Sigmoid colon (tissue), 7 donors: ENCODE data around the gene LARP6. TPM values are rescaled to one million over a fixed set of nuclear protein-coding genes. Genes with fewer than 3 reads are reported as not detected.
A peak's percentile ranks its signal among the peaks of the same experiment; 100 is the strongest.
"Not testable (repeated sequence)": the region's sequence is repeated elsewhere in the genome, so short reads cannot be mapped to it uniquely, and the experiment has no call there.

Source experiments
- DNase-seq: peaks from one replicate; pipeline ENCODE4 v3.0.0-alpha.2; 2019
- H3K27ac ChIP-seq, 4 donors: fragments of 200-600 bp; sonication (generic); one replicate each; pipeline ENCODE4 v1.5.1; 2016 to 2019; ENCODE audit warnings: mild to moderate bottlenecking in 1 of 4
- H3K27me3 ChIP-seq, 3 donors: fragments of 200-600 bp; sonication (generic); one replicate each; pipeline ENCODE4 v1.5.1; 2019; ENCODE audit warnings: mild to moderate bottlenecking in 1 of 3
- H3K36me3 ChIP-seq, 4 donors: fragments of 200-600 bp; sonication (generic); one replicate each; pipeline ENCODE4 v1.5.1; 2016 to 2019
- H3K4me1 ChIP-seq, 4 donors: fragments of 200-600 bp; sonication (generic); one replicate each; pipeline ENCODE4 v1.5.1; 2017 to 2019
- H3K4me3 ChIP-seq, 4 donors: fragments of 200-600 bp; sonication (generic); one replicate each; pipeline ENCODE4 v1.5.1; 2017 to 2019; ENCODE audit warnings: mild to moderate bottlenecking in 2 of 4, moderate library complexity in 1 of 4
- H3K9me3 ChIP-seq, 4 donors: fragments of 200-600 bp in 3 of 4; sonication (generic) in 3 of 4; one replicate each; pipeline versions ENCODE4 v1.5.1 to v1.6.1; 2013 to 2019
- CTCF ChIP-seq, 4 experiments: fragments of 450-650 bp in 3 of 4; fragments of 200-600 bp in 1 of 4; IDR thresholded peaks; one replicate each; pipeline ENCODE4 v1.5.1; 2016 to 2019; ENCODE audit warnings: antibody characterized with exemption in 4 of 4, mild to moderate bottlenecking in 3 of 4, moderate library complexity in 2 of 4
- EP300 ChIP-seq, 4 donors: sonication (generic); formaldehyde crosslinking; IDR thresholded peaks; one replicate each; pipeline ENCODE4 v1.6.1; 2017; ENCODE audit warnings: antibody characterized with exemption in 4 of 4
- POLR2A ChIP-seq, 2 donors: fragments of 450-650 bp; IDR thresholded peaks; one replicate each; pipeline ENCODE4 v1.6.1; 2016; ENCODE audit warnings: antibody characterized with exemption in 2 of 2, mild to moderate bottlenecking in 2 of 2, moderate library complexity in 2 of 2
- POLR2AphosphoS5 ChIP-seq, 4 donors: sonication (generic); formaldehyde crosslinking; IDR thresholded peaks; one replicate each; pipeline ENCODE4 v1.6.1; 2017; ENCODE audit warnings: antibody characterized with exemption in 4 of 4
- WGBS, 2 donors: extraction: QIAGEN DNeasy Blood & Tissue Kit; methylation state at CpG; one replicate each; pipeline ENCODE4 v1.1.7; 2013; 5-methylcytosine and 5-hydroxymethylcytosine counted together
- intact Hi-C: fragments of 100-400 bp; cut with DNase I; formaldehyde crosslinking; loops from one replicate; pipeline ENCODE4 v1.15.1; 2023
- polyA plus RNA-seq, 3 donors: library from polyadenylated mRNA; stranded (reverse); fragments of 200-250 nt; gene quantifications; one replicate each; pipeline ENCODE4 v1.2.3, GENCODE V29; 2013
- total RNA-seq, 4 donors: library from RNA; depleted of rRNA; stranded (reverse); fragments of >200 nt; gene quantifications; one replicate each; pipeline ENCODE4 v1.1.0, GENCODE V29; 2016
- donor health status: healthy with polysubstance abuse.
- donor health status: Bipolar disorder and iron deficiency.
- donor health status: healthy.

LARP6 gene
- total and polyA plus RNA-seq, 7 donors, result 1.2 to 26.6 (median 13.7) TPM

GRCh38 chr15:70815604-70816003 lies 38.4 kb downstream of the LARP6 start:
- Histone ChIP-seq H3K9me3 (no peaks in the 10 kb centered on the region), H3K27me3 (no peaks in the 10 kb centered on the region), H3K36me3 (no peaks in the 10 kb centered on the region), H3K4me1 (no peaks in the 10 kb centered on the region), H3K4me3 (no peak overlapping the region), H3K27ac (no peak overlapping the region)
- DNase-seq, result no peak
- intact Hi-C loops, result no loop called here
- WGBS, 2 donors, result 84 to 86% methylated on average over 5 of the region's 5 CpGs
- TF ChIP-seq EP300 (IDR thresholded peaks at IDR 0.05), result no peak
- no peak for TF ChIP-seq POLR2AphosphoS5 (IDR thresholded peaks at IDR 0.05)
- no peak for TF ChIP-seq CTCF (IDR thresholded peaks at IDR 0.05)
- no peak for TF ChIP-seq POLR2A (IDR thresholded peaks at IDR 0.05)

GRCh38 chr15:70815011-70815410 lies 38.9 kb downstream of the LARP6 start:
- H3K4me1 ChIP-seq, H3K36me3 ChIP-seq, H3K4me3 ChIP-seq, H3K27me3 ChIP-seq, H3K27ac ChIP-seq, intact Hi-C loops, H3K9me3 ChIP-seq, DNase-seq: not testable (repeated sequence)
- WGBS, 2 donors, result 77 to 89% methylated on average over 4 of the region's 4 CpGs

GRCh38 chr15:70812827-70813364 lies 41.1 kb downstream of the LARP6 start:
- Histone ChIP-seq H3K4me1 (no peaks in the 10 kb centered on the region), H3K27ac (no peak overlapping the region), H3K27me3 (no peaks in the 10 kb centered on the region), H3K36me3 (no peaks in the 10 kb centered on the region), H3K9me3 (no peaks in the 10 kb centered on the region), H3K4me3 (no peak overlapping the region)
- intact Hi-C loops, result loop anchor here (1.0 to 5.0 kb wide), 2 partner anchors 133 to 1336 kb away; no protein-coding TSS in a partner anchor
- DNase-seq, result no peak
- WGBS, 2 donors, result 50 to 77% methylated on average over 4 of the region's 4 CpGs
- TF ChIP-seq CTCF (IDR thresholded peaks at IDR 0.05) (no peak), POLR2A (IDR thresholded peaks at IDR 0.05) (no peak), POLR2AphosphoS5 (IDR thresholded peaks at IDR 0.05) (no peak), EP300 (IDR thresholded peaks at IDR 0.05) (no peak)

- TF ChIP-seq POLR2A (IDR thresholded peaks at IDR 0.05) (no peak), CTCF (IDR thresholded peaks at IDR 0.05) (no peak), POLR2AphosphoS5 (IDR thresholded peaks at IDR 0.05) (no peak), EP300 (IDR thresholded peaks at IDR 0.05) (no peak)
- no peaks in the 10 kb centered on the region for H3K9me3 ChIP-seq
- no peak overlapping the region for H3K4me3 ChIP-seq
- no peak overlapping the region for H3K27ac ChIP-seq
- WGBS, 2 donors, result 79 to 80% methylated on average over 9 of the region's 9 CpGs
- no peak for DNase-seq
- H3K4me1 ChIP-seq, result no peaks in the 10 kb centered on the region
- no peaks in the 10 kb centered on the region for H3K27me3 ChIP-seq
- intact Hi-C loops, result loop anchor here (5.0 kb wide), 1 partner anchor 1334 kb away; no protein-coding TSS in a partner anchor
- H3K36me3 ChIP-seq, result no peaks in the 10 kb centered on the region
These were observed 42.9 kb downstream of the LARP6 start for GRCh38 chr15:70810916-70811578.

- Histone ChIP-seq H3K4me1 (no peaks in the 10 kb centered on the region), H3K9me3 (no peaks in the 10 kb centered on the region), H3K27me3 (no peaks in the 10 kb centered on the region), H3K4me3 (no peak overlapping the region), H3K27ac (no peak overlapping the region), H3K36me3 (no peaks in the 10 kb centered on the region)
- WGBS, 2 donors, result 78 to 85% methylated on average over 9 of the region's 9 CpGs
- TF ChIP-seq POLR2AphosphoS5 (IDR thresholded peaks at IDR 0.05) (no peak), CTCF (IDR thresholded peaks at IDR 0.05) (no peak), EP300 (IDR thresholded peaks at IDR 0.05) (no peak), POLR2A (IDR thresholded peaks at IDR 0.05) (no peak)
- peak; percentile 83 for DNase-seq
- intact Hi-C loops, result no loop called here
These were observed 46.8 kb downstream of the LARP6 start for GRCh38 chr15:70806992-70807712.

- H3K36me3 ChIP-seq, H3K4me3 ChIP-seq, DNase-seq, intact Hi-C loops, H3K27me3 ChIP-seq, H3K27ac ChIP-seq, H3K9me3 ChIP-seq: not testable (repeated sequence)
- H3K4me1 ChIP-seq, result peaks cover 0 to 12% (median 12%) of the 10 kb centered on the region in 4 donors
- 95 to 96% methylated on average over 9 of the region's 9 CpGs for WGBS, 2 donors
These were observed 49.6 kb downstream of the LARP6 start for GRCh38 chr15:70804388-70804787.
